HCT116 (cell line): ENCODE results near the gene RPE65.

Source experiments
- EZH2phosphoT487 ChIP-seq: fragments of 200-600 bp; IDR thresholded peaks from 2 replicates; pipeline ENCODE4 v1.6.1; 2018; ENCODE audit warnings: antibody characterized with exemption, borderline replicate concordance
- POLR2A ChIP-seq: IDR thresholded peaks from 2 replicates; pipeline ENCODE4 v1.7.0; 2011; ENCODE audit warnings: borderline replicate concordance; ENCODE audit not compliant: insufficient read depth, insufficient read length; ENCODE audit errors: extremely low read depth
- POLR2AphosphoS5 ChIP-seq: IDR thresholded peaks from 2 replicates; pipeline ENCODE4 v1.6.1; 2011; ENCODE audit warnings: mild to moderate bottlenecking, low read depth, low read length, moderate library complexity
- SIN3A ChIP-seq: IDR thresholded peaks from 2 replicates; pipeline ENCODE4 v1.6.1; 2012; ENCODE audit warnings: low read depth
- SRF ChIP-seq: IDR thresholded peaks from 2 replicates; pipeline ENCODE4 v1.6.1; 2012; ENCODE audit warnings: low read depth
- YY1 ChIP-seq: IDR thresholded peaks from 2 replicates; pipeline ENCODE4 v1.6.1; 2011; ENCODE audit warnings: low read length, low read depth, moderate library complexity, mild to moderate bottlenecking; ENCODE audit not compliant: insufficient replicate concordance; ENCODE audit errors: extremely low read depth
- ZNF274 ChIP-seq: fragments of 200-500 bp; sonication (Bioruptor generic); IDR thresholded peaks from 2 replicates; pipeline ENCODE4 v1.6.1; 2014; ENCODE audit warnings: mild to moderate bottlenecking, low read depth, low read length, inconsistent platforms
- TF ChIP-seq, protein P1 (sequence below), 3 experiments: fragments of 200-600 bp in 1 of 3; sonication (generic) in 1 of 3; IDR thresholded peaks in 2 of 3; conservative IDR thresholded peaks in 1 of 3; 2 replicates each; pipeline ENCODE4 v1.5.1; 2012 to 2017; ENCODE audit warnings: low read depth in 2 of 3, low read length in 2 of 3, antibody characterized with exemption in 1 of 3, borderline replicate concordance in 1 of 3, control low read depth in 1 of 3, mild to moderate bottlenecking in 1 of 3, mixed read lengths in 1 of 3, mixed run types in 1 of 3, moderate library complexity in 1 of 3; ENCODE audit not compliant: insufficient read depth in 1 of 3
- TF ChIP-seq, protein P2 (sequence below): IDR thresholded peaks from 2 replicates; pipeline ENCODE4 v1.6.1; 2012

DNA sequence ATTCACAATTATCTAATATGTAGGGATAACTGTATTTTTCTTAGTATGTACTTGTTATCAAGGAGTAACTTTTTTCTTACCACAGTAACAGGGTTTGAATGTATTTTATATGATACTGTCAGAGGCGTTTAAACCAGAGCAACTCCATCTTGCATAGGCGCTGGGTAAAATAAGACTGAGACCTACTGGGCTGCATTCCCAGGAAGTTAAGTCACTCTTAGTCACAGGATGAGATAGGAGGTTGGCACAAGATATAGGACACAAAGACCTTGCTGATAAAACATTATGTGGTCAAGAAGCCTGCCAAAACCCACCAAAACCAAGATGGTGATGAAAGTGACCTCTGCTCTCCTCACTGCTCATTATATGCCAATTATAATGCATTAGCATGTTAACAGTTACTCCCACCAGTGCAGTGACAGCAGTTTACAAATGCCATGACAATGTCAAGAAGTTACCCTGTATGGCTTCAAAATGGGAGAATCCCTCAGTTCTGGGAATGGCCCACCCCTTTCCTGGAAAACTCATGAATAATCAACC lies 64.8 kb downstream of the RPE65 start:
- TF ChIP-seq, protein P1, sequence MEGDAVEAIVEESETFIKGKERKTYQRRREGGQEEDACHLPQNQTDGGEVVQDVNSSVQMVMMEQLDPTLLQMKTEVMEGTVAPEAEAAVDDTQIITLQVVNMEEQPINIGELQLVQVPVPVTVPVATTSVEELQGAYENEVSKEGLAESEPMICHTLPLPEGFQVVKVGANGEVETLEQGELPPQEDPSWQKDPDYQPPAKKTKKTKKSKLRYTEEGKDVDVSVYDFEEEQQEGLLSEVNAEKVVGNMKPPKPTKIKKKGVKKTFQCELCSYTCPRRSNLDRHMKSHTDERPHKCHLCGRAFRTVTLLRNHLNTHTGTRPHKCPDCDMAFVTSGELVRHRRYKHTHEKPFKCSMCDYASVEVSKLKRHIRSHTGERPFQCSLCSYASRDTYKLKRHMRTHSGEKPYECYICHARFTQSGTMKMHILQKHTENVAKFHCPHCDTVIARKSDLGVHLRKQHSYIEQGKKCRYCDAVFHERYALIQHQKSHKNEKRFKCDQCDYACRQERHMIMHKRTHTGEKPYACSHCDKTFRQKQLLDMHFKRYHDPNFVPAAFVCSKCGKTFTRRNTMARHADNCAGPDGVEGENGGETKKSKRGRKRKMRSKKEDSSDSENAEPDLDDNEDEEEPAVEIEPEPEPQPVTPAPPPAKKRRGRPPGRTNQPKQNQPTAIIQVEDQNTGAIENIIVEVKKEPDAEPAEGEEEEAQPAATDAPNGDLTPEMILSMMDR (IDR thresholded peaks at IDR 0.05 in 2 of 3, conservative IDR thresholded peaks at IDR 0.05 in 1 of 3; ENCODE audit: borderline replicate concordance in 1 of 3, insufficient read depth in 1 of 3, low read depth in 2 of 3, low read length in 2 of 3) = no peak
- TF ChIP-seq POLR2A (no peak), POLR2AphosphoS5 (peak; percentile 79; the same call in 1 of the 2 replicates), SRF (peak; percentile 61; the same call in 1 of the 2 replicates), SIN3A (peak; percentile 30), EZH2phosphoT487 (no peak), YY1 (peak; percentile 80), ZNF274 (no peak)
- TF ChIP-seq, protein P2, sequence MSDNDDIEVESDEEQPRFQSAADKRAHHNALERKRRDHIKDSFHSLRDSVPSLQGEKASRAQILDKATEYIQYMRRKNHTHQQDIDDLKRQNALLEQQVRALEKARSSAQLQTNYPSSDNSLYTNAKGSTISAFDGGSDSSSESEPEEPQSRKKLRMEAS = no peak
